GM18517 (cell line): ENCODE measurements around the gene GRIPAP1.

Experiments used
- ATAC-seq: cut with Tn5 transposase; IDR thresholded peaks from one replicate; pipeline ENCODE4 v1.9.1; 2021; ENCODE audit warnings: mild to moderate bottlenecking, moderate library complexity; ENCODE audit not compliant: unreplicated experiment

The GRIPAP1 gene

GRCh38 chrX:48927736-48928382, 74.2 kb downstream of the GRIPAP1 start:
- no peak for ATAC-seq

DNA sequence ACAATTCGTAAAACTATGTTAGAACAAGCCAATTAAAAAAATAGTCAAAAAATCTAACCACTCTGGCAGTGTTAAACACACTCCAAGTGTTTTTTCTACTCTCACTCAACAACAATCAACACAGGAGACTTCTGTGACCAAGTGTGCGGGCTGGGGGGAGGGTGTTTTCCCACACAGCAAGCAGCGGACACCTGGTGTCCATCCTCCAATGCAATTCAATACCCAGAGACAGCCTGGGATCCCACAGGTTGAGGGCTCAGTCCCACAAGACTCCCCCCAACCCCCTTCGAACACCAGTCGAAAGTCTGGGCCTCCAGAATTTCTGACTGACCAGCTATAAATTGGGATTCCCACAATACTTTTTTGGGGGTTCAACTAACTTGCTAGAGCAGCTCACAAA, 74.9 kb downstream of the GRIPAP1 start:
- ATAC-seq: no peak

GRCh38 chrX:48924270-48924669, 77.8 kb downstream of the GRIPAP1 start:
- ATAC-seq: no peak

GRCh38 chrX:48923771-48924170, 78.3 kb downstream of the GRIPAP1 start:
- ATAC-seq: no peak
